CD4-positive, alpha-beta T cell treated with Interleukin-12 subunit alpha and Interleukin-12 subunit beta, for 1 hour (primary cell): Measurements from ENCODE around the gene INIP.

ENCODE experiments used
- DNase-seq: peaks from one replicate; pipeline ENCODE4 v3.0.0-alpha.2; 2020

Gene INIP, protein sequence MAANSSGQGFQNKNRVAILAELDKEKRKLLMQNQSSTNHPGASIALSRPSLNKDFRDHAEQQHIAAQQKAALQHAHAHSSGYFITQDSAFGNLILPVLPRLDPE

DNA sequence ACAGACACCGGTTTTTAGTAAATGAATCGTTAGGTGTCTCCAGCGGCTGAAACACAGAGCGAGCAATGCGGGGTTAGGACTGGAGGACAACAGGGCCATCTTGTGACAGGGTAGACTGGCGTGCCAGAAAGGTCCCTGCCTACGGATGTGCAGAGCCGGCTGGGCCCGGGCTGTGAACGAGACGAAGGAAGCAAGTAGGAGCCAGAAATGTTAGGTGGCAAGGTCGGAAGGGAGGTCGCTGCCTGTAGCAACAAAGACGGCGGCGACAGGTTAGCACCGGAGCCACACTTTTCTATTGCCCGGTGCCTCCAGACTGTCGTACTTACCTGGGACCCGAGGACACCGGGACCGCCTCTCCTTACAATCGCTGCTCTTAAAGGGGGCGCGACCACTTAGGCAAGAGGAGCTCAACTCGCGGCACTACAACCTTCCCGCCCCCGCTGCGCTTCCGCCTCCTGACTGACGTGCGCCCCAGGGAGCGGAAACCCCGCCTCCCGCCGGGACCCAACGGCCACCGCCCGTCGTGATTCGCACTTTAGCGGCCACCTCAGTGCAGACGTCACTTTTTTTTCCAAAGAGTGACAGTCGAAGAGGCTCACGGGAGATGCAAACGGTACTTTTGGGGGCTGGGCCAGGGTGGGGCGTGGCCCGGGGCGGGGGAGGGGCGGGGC lies at the start of gene INIP:
Gene INIP, minus strand, starts transcription at position 457 of the 671 bp plus-strand sequence. CDS start 1,632 bp downstream, outside the sequence.
- DNase-seq = peak; percentile 98

DNA sequence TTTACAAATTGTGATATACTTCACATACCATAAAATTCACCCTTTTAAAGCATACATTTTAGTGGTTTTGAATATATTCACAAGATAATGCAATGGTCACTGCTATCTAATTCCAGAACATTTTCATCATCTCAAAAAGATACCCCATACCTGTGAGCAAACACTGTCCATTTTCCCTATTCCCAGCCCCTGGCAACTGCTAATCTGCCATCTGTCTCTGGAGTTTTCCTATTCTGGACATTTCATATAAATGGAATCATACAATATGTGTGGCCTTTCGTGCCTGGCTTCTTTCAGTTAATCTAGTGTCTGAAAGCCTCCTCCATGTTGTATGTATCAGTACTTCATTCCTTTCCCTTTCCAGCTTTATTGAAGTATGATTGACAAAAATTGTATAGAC lies 47.4 kb upstream of the INIP start:
- DNase-seq = no peak

DNA sequence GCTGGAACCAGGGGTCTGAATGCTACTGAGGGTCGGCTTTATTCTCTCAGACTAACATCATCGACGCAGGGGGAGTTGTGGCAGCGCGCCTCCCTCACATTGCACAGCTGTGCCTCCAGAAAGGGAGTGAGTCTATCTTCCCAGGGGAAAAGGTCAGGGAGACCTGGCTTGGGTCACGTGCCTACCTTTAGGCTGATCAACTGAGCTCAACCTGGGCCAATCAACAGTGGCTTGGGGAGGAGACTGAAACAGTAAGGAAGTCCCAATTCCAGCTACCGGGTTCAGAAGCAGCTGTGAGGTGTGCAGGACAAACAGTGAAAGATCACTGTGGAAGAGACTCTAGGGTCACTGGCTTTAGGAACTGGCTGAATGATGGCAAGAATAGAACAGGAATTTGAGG lies 46.9 kb upstream of the INIP start:
- no peak for DNase-seq

DNA sequence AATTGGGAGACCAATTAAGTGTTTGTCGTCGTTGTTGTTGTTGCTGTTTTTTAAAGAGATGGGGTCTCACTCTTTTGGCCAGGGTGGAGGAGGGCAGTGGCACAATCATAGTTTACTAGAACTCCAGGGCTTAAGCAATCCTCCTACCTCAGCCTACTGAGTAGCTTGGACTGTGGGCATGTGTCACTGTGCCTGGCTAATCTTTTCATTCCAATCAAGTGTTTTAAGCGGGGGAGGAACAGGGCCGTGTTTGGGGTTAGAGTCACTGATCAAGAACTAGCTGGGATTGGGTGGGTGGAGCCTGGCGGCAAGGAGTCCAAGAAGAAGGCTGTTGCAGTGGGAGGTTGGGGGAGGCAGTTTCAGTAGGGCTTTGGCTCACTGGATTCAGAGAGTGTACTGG lies 46.4 kb upstream of the INIP start:
- DNase-seq = no peak

DNA sequence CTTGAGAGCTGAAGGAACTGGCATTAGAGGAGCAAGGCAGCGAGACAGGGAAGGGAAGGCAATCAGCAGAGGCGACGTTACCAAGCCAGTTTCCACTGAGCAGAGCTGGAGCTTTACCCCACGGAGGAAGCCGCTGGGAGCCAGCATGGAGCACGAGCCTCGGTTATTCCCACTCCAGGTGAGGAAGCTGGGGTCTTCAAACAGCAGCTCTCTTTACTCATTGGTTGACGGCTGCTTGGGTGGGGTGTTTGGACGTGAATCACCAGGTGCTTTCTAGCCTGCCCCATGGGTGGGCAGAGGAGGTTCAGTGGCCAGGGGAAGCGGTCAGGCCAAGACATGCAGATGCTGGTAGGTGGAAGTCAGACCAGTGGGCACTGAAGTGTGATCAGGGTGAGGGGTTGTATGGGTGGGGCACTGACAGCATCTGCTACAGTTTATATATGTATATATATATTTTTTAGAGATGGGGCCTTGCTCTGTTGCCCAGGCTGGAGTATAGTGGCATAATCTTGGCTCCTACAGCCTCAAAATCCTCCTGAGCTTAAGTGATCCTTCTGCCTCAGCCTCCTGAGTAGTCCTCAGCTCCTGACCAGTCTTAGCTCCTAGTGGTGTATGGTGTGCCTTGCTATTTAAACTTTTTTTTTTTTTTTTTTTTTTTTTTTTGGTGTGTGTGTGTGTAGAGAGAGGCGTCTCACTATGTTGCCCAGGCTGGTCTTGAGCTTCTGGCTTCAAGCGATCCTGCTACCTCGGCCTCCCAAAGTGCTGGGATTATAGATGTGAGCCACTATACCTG lies 45.0 kb upstream of the INIP start:
- no peak for DNase-seq

DNA sequence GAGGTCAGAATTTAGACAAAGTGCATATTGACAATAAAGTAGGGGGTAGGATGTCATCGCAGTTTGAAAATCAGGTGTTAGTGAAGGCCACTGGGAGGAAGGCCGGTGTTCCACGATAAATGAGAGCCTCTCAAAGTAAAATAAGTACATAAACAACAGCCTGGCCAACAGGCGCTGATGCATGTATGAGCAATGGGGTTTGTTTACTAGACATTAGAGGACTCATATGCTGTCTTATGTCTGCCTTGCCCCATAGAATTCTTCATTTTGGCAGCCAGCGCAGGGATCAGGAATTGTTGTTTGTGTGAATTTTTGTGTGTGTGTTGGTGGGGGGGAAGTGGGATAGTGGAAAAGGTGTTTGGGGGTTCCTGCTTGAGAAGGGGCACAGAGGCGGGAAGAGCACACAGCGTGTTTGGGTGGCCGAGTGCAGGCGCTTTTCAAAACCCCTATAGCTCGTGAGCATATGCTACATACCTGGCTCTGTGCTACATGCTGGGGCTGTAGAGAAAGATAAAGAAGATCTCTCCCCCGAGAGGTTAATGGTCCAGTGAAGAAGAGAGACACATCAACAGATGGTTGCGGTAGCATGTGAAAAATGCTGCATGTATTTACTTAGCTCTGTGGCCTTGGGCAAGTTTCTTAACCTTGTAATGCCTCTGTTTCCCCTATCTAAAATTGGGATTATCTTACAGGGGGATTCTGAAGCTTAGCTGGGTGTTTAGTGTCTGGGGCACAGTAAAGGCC lies 44.2 kb upstream of the INIP start:
- DNase-seq = no peak

DNA sequence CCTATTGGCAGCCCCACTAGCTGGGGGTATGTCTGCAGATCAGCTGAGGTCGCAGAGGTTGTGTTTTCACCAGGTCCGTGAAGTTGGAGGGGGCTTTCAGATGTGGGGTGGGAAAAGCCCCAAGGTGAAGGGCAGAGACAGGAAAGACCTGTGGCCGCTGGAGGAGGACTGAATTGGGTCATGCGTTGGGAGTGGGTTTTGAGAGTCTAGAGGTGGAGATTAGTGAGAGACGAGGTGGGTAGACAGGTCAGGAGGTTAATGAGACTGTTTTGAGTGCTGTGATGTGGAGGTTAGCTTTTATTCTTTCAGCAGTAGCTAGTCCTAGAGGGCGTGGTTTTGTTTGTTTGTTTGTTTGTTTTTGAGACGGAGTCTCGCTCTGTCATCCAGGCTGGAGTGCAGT lies 42.9 kb upstream of the INIP start:
- no peak for DNase-seq

DNA sequence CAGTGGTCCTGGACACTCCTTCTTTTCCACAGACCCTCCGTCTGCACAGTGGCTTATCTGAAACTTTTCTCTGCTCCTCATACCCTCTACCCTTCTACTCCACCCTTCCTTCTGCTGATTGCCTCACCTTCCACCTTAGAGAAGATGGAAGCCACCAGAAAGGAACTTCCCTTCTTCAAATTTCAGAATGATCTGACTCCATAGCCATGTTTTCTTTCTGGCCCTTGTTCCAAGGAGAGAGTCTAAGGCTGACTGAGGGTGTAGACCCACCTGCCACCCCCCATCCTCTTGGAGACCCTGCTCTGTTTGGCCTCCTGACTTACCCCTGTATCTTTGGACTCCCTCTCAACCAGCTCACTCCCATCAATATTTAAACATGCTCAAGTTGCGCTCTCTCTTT lies 40.0 kb upstream of the INIP start:
- no peak for DNase-seq

DNA sequence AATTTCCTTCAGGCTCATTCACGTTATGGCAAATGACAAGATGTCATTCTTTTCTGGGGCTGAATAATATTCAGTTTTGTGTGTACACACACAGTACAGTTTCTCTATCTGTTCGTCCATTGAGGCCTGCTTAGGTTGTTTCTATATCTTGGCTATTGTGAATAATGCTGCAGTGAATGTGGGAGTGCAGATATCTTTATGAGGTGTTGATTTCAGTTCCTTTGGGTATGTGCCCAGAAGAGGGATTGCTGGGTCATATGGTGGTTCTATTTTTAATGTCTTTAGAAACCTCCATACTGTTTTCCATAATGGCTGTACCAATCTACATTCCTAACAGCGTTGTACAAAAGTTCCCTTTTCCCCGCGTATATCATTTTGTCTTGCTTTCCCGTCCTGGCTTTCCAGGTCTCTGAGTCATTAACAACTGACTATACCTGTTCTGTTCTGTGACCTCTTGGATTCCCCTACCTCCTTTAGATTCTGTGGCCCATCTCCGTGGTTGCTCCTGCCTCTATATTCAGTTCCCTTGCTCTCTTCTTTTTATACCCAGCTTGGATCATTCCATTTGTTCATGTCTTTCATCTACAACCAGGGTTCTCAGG lies 39.5 kb upstream of the INIP start:
- no peak for DNase-seq

DNA sequence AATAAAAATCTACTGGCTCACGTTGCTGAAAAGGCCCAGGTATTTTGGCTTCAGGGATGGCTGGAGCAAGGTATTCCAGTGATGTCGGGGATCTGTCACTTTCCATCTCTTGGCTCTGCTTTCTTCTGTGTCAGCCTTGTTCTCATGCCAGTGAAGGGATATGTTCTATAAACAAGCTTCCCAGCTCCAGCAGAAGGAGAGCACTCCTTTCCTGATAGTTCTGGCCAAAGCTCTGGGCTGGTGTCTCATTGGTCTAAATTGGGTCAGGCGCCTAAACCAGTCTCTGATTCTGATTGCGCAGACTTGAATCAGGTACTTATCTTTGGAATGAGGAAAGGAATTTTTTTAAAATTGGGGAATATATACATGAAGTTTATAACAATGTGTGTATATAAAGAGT lies 37.8 kb upstream of the INIP start:
- no peak for DNase-seq

DNA sequence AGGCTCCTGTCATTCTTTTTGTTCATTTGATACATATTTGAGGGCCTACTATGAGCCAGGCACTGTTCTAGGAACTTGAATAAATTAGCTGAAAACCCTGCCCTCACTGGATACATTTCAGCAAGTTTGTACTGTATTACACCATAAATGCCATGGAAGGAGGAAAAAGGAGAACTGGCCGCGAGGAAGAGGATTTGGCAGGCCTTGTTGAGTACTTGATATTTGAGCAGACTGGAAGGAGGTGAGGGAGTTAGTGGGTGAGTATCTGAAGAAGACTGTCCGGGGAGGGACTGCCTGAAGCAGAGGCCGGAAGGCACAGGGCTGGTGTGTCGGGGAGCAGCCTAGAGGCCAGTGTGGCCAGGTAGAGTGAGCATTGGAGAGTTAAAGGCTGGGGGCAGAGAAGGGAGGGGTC lies 37.1 kb upstream of the INIP start:
- no peak for DNase-seq

DNA sequence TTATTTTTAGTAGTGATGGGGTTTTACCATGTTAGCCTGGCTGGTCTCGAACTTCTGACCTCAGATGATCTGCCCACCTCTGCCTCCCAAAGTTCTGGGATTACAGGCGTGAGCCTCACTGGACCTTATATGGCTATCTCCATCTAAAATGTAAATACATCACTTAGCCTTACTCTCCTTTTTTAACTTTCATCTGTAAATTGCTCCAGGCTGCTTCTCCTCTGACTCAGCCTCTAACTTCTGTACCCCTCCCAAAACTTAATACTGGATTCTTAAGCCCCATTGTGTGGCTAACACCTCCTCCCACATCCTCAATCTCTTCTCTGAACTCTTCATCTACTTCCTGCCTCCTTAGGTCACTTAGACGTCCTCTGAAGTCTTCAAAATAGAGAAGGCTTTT lies 36.7 kb upstream of the INIP start:
- DNase-seq = peak; percentile 64

DNA sequence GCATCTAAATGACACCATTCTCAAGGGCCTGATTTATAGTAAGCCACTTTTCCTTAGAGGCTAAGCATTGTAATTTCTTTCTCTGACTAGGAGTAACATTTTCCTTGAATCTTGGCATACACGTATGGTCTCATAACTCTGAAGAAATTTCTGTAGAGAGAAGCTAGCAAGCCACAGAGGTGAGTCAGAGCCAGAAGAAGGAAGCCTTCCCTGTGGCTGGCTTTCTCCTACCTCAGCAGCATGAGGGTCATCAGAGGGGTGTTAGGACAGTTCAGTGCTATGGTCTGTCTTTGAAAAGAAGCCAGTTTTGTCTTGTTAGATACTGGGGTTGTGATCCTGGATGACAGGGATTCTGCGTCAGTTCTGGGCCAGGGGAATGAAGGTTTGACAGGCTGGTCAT lies 35.8 kb upstream of the INIP start:
- DNase-seq = no peak

DNA sequence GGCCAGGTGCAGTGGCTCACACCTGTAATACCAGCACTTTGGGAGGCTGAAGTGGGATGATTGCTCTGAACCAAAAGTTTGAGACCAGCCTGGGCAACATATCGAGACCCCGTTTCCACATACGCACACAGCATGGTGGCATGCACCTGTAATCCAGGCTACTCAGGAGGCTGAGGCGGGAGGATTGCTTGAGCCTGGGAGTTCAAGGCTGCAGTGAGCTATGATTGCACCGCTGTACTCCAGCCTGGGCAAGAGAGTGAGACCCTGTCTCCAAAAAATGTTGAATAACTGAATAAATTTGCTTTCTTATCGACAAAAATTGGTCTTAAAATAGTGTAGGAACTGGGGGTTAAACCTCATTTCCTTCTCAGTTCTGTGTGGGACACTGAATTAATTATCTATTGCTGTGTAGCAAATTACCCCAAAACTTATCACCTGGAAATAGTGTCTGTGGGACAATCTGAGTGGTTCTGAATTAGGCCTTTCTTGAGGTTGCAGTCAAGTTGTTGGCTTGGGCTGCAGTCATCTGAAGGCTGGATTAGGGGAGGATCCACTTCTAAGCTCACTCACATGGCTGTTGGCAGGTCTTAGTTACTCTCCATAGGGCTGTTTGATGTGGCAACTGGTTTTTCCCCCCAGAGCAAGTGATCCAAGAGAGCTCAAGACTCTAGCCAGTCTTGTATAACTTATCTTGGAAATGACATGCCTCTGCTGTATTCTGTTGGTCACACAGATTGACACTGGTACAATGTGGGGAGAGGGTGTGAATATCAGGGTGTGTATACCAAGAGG lies 34.6 kb upstream of the INIP start:
- no peak for DNase-seq

DNA sequence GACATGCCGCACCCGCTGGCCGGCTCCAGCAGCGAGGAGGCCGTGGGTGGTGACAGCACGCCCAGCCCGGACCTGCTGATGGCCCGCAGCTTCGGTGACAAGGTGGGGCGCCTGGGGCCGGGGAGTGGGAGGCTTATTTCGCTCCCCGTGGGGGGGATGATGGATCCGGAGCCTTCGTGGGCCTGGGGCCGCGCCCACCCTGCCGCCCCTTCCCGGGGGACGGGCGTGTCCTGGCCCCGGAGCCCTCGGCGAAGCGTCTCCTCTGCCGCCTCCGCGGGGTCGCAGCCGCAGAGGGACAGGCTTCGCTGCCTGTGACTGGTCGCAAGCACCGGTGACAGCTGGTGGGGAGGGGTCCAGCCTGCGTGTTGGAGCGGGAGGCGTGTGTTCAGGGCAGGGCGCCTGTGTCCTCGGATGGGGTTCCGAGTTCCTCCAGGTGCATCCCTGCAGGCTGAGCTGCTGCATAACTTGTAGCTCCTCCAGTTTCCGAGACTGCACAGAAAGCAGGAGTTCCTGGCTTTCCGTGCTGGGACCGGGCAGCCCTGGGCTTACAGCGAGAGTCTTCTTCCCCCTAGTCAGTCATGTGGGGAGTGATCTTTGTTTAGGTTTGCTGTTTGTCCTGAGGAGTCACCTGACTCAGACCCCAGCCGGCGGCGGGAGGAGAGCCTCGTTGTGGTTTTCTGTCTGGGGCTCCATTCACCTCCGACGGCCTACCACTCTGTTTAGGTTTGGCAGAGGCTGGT lies 33.3 kb upstream of the INIP start:
- peak; percentile 54 for DNase-seq

DNA sequence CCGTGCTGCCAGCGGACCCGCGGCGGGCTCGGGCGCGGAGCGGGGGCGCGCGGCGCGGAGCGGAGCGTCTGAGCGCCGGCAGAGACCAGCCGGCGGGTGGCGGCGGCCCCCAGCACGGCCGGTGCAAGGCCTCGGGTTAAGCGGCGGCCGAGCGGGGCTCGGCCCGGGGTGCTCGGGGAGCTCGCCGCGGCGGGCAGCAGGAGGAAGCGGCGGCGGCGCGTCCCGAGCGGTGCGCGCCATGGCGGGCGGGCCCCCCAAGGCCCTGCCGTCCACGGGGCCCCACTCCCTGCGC lies 32.8 kb upstream of the INIP start:
- DNase-seq = no peak

DNA sequence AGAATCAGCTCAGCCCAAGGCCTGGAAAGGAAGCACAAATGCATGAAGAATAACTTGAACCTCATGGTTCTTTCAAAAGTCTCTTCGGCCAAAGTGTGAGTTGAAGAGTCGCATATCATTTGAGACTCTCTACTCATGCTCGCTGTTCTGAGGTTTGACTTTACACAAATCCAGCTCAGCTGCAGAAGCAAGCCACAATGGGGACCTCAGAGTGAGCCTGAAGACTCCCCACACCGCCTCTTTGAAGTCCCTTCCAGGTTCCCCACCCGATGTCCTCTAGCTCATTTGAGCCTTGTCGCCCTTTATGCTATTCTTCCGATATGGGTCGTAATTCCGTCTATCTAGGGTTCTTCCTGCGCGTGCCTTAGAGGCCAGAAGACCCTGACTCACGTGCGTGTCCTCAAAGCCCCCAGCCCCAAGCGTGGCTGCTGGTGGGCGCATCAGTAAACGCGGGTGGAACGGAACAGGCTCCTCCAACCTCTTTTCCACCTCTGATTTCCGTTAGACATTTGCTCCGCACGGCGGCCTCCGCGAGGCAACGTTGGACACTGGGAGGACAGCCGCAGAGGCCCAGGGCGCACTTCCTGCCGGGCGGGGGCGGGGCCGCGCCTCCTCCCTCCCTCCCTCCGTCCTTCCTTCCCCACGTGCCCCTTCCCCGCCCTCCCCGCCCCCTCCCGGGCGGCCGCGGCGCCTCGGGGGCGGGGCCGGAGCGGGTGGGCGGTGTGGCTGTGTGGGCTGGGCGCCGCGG lies 32.3 kb upstream of the INIP start, which contains the start of gene SNX30:
Gene SNX30, plus strand, starts transcription at position 745 of the 748 bp plus-strand sequence. CDS start 242 bp downstream, outside the sequence.
- peak; percentile 87 for DNase-seq

DNA sequence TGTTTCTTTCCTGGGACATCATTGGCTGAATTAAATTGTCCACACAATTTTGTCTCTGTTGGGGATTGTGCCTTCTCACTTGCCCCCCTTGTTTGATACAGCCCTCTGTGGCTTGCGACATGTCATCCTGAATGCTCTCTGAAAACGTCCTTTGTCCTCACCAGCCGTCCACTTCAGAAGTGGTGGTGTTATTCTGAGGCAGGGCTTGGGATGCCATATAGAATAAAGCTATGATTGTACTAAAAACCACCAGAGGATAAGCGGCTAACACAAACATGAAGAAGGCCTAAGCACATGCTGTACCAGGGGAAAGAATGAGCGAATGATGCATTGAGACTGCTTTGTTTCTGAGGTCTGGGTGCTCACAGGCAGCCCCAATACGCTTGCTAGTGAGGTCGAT lies 29.2 kb upstream of the INIP start:
- DNase-seq = no peak

DNA sequence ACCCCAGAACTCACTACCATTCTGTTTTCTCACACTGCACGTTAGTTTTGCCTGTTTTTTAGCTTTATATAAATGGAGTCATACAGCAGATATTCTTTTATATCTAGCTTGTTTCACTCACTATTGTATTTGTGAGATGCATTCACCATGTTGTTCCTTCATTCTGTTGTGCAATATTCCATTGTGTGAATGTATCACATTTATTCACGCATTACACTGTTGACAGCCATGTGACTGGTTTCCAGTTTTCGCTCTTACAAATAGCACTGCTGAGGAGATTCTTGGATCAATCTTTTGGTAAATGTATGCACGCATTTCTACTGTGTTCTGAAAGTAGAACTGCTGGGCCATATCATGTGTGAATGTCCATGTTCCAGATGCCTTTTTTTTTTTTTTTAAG lies 26.3 kb upstream of the INIP start:
- DNase-seq = no peak

DNA sequence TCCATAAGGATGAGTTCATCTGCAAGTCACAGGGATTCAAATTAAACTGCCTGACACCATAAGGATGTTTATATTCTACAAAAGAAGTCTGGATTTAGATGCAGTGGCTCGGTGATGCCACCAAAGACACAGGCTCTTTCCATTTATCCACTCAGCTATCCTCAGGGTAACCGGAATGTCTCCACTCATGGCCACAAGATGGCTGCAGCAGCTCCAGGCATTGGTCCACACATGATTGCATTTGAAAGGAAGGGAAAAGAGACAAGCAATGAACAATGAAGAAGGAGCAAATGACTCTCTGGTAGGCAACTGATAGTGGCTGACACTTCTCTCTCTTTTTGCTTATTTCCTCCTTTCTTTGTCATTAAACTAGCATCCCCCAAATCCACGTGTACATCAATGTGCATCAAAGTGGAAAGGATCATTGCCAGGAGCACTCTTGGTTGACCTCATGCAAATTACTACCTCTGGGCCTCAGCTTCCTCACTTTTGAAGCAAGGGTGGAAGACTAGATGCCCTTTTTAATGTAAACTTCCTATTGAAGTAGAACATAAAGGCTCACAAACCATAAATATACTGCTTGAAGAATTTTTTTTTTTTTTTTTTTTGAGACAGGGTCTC lies 25.4 kb upstream of the INIP start:
- no peak for DNase-seq

DNA sequence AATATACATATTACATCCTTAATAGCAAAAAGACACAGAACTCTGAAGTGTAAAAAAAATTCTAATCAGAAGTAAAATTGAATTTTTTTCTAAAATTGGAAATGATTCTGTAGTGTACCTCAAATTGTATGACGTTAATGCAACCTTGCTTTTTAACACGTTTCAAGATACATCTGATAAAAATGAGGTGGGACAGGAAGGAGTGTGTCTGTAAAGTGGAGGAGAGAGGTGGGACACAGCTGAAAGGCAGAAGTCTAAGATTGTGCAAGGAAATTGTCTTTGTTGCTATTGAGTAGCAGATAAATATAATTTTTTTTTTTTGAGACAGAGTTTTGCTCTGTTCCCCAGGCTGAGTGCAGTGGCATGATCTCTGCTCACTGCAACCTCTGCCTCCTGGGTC lies 17.0 kb upstream of the INIP start:
- DNase-seq = no peak
